ENCODE measurements around the gene CDSN.

Gene CDSN

GRCh38 chr6:31113861-31114540 is 6.2 kb downstream of the CDSN start:
- TF ChIP-seq CTCF (conservative IDR thresholded peaks at IDR 0.05), result no peak
- H3K27ac ChIP-seq, result no peak overlapping the region

- H3K27ac ChIP-seq, result no peak within 1 kb of the TSS
- TF ChIP-seq CTCF (conservative IDR thresholded peaks at IDR 0.05), result no peak
Observed at GRCh38 chr6:31112478-31112877, 7.8 kb downstream of the CDSN start, which contains the start of gene C6orf15. TSS of gene C6orf15 (minus strand) at chr6:31112575. CDS start at chr6:31112555, 20 bp downstream.

- no peak overlapping the region for H3K27ac ChIP-seq
- TF ChIP-seq CTCF (conservative IDR thresholded peaks at IDR 0.05), result no peak
Observed at GRCh38 chr6:31111712-31112111, 8.5 kb downstream of the CDSN start.

- no peak for TF ChIP-seq CTCF (conservative IDR thresholded peaks at IDR 0.05)
- no peak overlapping the region for H3K27ac ChIP-seq
Observed at GRCh38 chr6:31110825-31111582, 9.2 kb downstream of the CDSN start.

- no peak for TF ChIP-seq CTCF (conservative IDR thresholded peaks at IDR 0.05)
Observed at GRCh38 chr6:31107052-31107451, 13.2 kb downstream of the CDSN start.

GRCh38 chr6:31103136-31103535 is 17.1 kb downstream of the CDSN start:
- H3K27ac ChIP-seq, result no peak overlapping the region
- no peak for TF ChIP-seq CTCF (conservative IDR thresholded peaks at IDR 0.05)

More at GRCh38 chr6:31107052-31107451, 13.2 kb downstream of the CDSN start:
- no peak overlapping the region for H3K27ac ChIP-seq

- H3K27ac ChIP-seq, result no peak overlapping the region
- TF ChIP-seq CTCF (conservative IDR thresholded peaks at IDR 0.05), result no peak
Observed at GRCh38 chr6:31098449-31098938, 21.8 kb downstream of the CDSN start.

Data from VCaP (cell line).